Measurements from ENCODE around the gene NCAM2.
A peak's percentile ranks its signal among the peaks of the same experiment; 100 is the strongest.

NCAM2 gene

GRCh38 chr21:21177353-21177986 is 179.3 kb downstream of the NCAM2 start:
- DNase-seq (ENCODE audit: low read depth) = no peak

GRCh38 chr21:21179619-21180298 is 181.6 kb downstream of the NCAM2 start:
- no peak for DNase-seq (ENCODE audit: low read depth)

GRCh38 chr21:21182401-21183010 is 184.3 kb downstream of the NCAM2 start:
- no peak for DNase-seq (ENCODE audit: low read depth)

GRCh38 chr21:21183092-21183491 is 184.9 kb downstream of the NCAM2 start:
- DNase-seq (ENCODE audit: low read depth) = no peak

GRCh38 chr21:21184771-21185528 is 186.7 kb downstream of the NCAM2 start:
- no peak for DNase-seq (ENCODE audit: low read depth)

GRCh38 chr21:21187579-21187978 is 189.4 kb downstream of the NCAM2 start:
- no peak for DNase-seq (ENCODE audit: low read depth)

- no peak for DNase-seq (ENCODE audit: low read depth)
Measured at GRCh38 chr21:21188513-21189195, 190.4 kb downstream of the NCAM2 start.

GRCh38 chr21:21195417-21195943 is 197.3 kb downstream of the NCAM2 start:
- no peak for DNase-seq (ENCODE audit: low read depth)

- DNase-seq (ENCODE audit: low read depth) = no peak
Measured at GRCh38 chr21:21196087-21196486, 197.9 kb downstream of the NCAM2 start.

GRCh38 chr21:21196848-21197247 is 198.6 kb downstream of the NCAM2 start:
- DNase-seq (ENCODE audit: low read depth) = no peak

- DNase-seq (ENCODE audit: low read depth) = no peak
Measured at GRCh38 chr21:21199342-21200102, 201.3 kb downstream of the NCAM2 start.

GRCh38 chr21:21200103-21200938 is 202.1 kb downstream of the NCAM2 start:
- peak; percentile 91 for DNase-seq (ENCODE audit: low read depth)

- peak; percentile 7 for DNase-seq (ENCODE audit: low read depth)
Measured at GRCh38 chr21:21200939-21201615, 202.9 kb downstream of the NCAM2 start.

- no peak for DNase-seq (ENCODE audit: low read depth)
Measured at GRCh38 chr21:21203822-21204339, 205.7 kb downstream of the NCAM2 start.

- no peak for DNase-seq (ENCODE audit: low read depth)
Measured at GRCh38 chr21:21204366-21204996, 206.3 kb downstream of the NCAM2 start.

GRCh38 chr21:21205604-21206003 is 207.4 kb downstream of the NCAM2 start:
- DNase-seq (ENCODE audit: low read depth) = no peak

- no peak for DNase-seq (ENCODE audit: low read depth)
Measured at GRCh38 chr21:21210552-21210951, 212.3 kb downstream of the NCAM2 start.

GRCh38 chr21:21213297-21213696 is 215.1 kb downstream of the NCAM2 start:
- no peak for DNase-seq (ENCODE audit: low read depth)

GRCh38 chr21:21216047-21216446 is 217.8 kb downstream of the NCAM2 start:
- no peak for DNase-seq (ENCODE audit: low read depth)

All from GM04504 (cell line).